ENCODE data around the gene OR5D18. TPM values are rescaled to one million over a fixed set of nuclear protein-coding genes. Genes with fewer than 3 reads are reported as not detected.

OR5D18 gene
- not detected for total RNA-seq

DNA sequence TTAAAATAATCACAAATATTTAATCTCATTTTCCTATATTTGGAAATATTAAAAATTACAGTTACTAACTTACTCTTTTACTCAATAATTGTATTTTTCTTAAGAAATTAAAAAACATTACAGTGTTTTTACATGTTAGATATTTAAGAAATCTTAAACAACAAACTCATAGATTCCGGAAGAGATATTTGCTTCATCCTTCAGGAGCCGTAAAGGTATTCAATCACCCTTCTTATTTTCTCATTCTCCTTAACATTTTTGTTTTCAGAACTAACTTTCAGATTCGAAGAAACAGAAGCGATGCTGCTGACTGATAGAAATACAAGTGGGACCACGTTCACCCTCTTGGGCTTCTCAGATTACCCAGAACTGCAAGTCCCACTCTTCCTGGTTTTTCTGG is at the start of gene OR5D18:
Gene OR5D18, plus strand, starts transcription at position 301 of the 400 bp plus-strand sequence. Its CDS starts 0 bp downstream, at position 301.

DNA sequence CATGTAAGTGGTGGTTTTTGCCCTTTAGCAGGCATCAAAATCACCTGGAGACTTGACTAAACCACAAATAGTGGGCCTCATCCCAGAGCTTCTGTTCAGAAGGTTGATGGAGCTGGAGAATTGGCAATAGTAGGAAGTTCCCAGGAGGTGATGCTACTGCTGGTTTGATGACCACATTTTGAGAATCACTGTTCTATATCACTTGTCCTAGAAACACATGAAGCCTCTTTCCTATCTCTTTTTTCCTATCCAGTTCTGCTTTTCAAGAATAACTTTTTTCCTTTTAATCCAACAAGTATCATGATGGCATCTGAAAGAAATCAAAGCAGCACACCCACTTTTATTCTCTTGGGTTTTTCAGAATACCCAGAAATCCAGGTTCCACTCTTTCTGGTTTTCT is 46.3 kb upstream of the OR5D18 start, which contains the start of gene OR5D13:
Gene OR5D13, plus strand, starts transcription at position 301 of the 400 bp plus-strand sequence. Its CDS starts 0 bp downstream, at position 301.

GRCh38 chr11:55795256-55795655 is 24.2 kb upstream of the OR5D18 start, which contains the start of gene OR5D14:
OR5D14 (plus strand) TSS chr11:55795556; CDS start chr11:55795556, 0 bp downstream.

GRCh38 chr11:55811067-55811466 is 8.4 kb upstream of the OR5D18 start, which contains the start of gene OR5L1:
OR5L1 (plus strand) TSS chr11:55811367; CDS start chr11:55811467, 100 bp downstream.

DNA sequence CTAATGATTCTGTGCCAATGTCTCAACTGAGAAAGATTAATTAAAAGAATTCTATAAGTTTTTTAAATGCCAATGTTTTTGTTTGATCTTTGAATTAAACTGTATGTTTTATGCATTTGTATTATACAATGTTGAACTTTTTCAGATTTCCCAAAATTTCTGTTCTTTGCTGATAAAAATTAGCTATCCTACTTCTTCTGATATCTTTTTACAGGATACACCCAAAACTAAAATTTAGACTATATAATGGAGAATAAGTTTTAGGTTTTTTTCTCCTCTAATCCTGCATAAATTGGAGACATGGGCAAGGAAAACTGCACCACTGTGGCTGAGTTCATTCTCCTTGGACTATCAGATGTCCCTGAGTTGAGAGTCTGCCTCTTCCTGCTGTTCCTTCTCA is 7.5 kb downstream of the OR5D18 start, which contains the start of gene OR5L2:
Gene OR5L2, plus strand, starts transcription at position 301 of the 400 bp plus-strand sequence. Its CDS starts 0 bp downstream, at position 301.

DNA sequence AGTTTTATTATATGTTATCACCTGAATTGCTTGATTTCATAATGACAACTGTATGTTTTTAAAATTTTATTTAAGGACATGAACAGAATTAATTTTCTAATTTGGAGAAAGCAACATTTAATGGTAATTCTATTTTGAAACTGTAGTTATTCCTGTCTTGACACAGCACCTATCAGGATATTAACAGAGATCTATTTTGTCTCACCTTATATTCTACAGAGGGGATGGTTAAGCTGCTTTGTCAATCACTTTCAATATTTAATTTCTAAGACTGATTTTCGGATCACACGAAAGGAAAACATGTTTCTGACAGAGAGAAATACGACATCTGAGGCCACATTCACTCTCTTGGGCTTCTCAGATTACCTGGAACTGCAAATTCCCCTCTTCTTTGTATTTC is 19.0 kb downstream of the OR5D18 start, which contains the start of gene OR5D16:
Gene OR5D16, plus strand, starts transcription at position 301 of the 400 bp plus-strand sequence. Its CDS starts 0 bp downstream, at position 301.

Small RNA genes lying within 50 kb of the gene (small RNA-seq; reads per million reads assigned to genes)
- gene AC036111.3: not detected

Other genes with a start within 250 kb of the OR5D18 start
- not detected for gene OR4C16, start 247.5 kb upstream of the OR5D18 start, total RNA-seq
- gene OR4C11, start 212.0 kb upstream of the OR5D18 start, total RNA-seq: not detected
- gene OR4P4, start 184.5 kb upstream of the OR5D18 start, total RNA-seq: not detected
- not detected for gene OR4S2, start 171.3 kb upstream of the OR5D18 start, total RNA-seq
- not detected for gene OR4C6, start 157.4 kb upstream of the OR5D18 start, total RNA-seq
- gene OR5D13, start 46.2 kb upstream of the OR5D18 start, total RNA-seq: not detected
- not detected for gene OR5D14, start 24.1 kb upstream of the OR5D18 start, total RNA-seq
- gene OR5L1, start 8.3 kb upstream of the OR5D18 start, total RNA-seq: not detected
- gene OR5L2, start 7.6 kb downstream of the OR5D18 start, total RNA-seq: not detected
- not detected for gene OR5D16, start 19.1 kb downstream of the OR5D18 start, total RNA-seq
- not detected for gene TRIM51, start 63.7 kb downstream of the OR5D18 start, total RNA-seq
- not detected for gene OR5W2, start 95.0 kb downstream of the OR5D18 start, total RNA-seq
- not detected for gene OR5I1, start 116.8 kb downstream of the OR5D18 start, total RNA-seq
- gene OR10AG1, start 150.3 kb downstream of the OR5D18 start, total RNA-seq: not detected
- gene OR5F1, start 175.0 kb downstream of the OR5D18 start, total RNA-seq: not detected
- not detected for gene OR5AS1, start 208.0 kb downstream of the OR5D18 start, total RNA-seq